ENCODE measurements around the gene FAM217A.

DNA sequence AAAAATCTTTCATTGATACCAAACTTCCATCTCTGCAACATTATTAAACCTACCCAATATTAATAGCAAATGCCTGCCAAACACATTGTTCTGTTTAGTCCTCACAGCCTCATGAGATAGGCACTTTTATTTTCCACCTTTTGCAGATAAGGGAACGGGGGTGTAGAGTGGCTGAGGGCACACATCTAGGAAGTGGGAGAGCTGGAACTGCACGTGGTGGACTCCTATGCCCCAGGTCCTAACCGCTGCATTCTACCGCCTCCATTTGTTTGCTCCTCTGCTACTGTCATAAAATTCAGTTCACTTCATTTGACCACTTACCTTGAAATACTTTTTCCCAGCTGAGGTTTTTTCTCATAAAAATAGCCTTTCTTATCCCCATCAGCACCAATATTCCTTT lies 7.6 kb downstream of the FAM217A start:
- TF ChIP-seq CTCF (IDR thresholded peaks at IDR 0.05; ENCODE audit: low read length) (no peak), EZH2 (IDR thresholded peaks at IDR 0.05; ENCODE audit: borderline replicate concordance, low read length) (no peak)

Data from OCI-LY1 (cell line).